Liver (tissue), 3 donors: ENCODE data around the gene PPP1R3D.

ENCODE experiments used
- FOXA1 ChIP-seq: IDR thresholded peaks from 2 replicates; pipeline ENCODE4 v1.6.1; 2016; ENCODE audit warnings: antibody characterized with exemption
- GABPA ChIP-seq, 2 donors: IDR thresholded peaks in 1 of 2; conservative IDR thresholded peaks in 1 of 2; 2 replicates each; pipeline ENCODE4 v1.6.1; 2016; ENCODE audit warnings: antibody characterized with exemption in 2 of 2, mild to moderate bottlenecking in 1 of 2, moderate library complexity in 1 of 2
- JUND ChIP-seq, 2 donors: IDR thresholded peaks; 2 replicates each; pipeline ENCODE4 v1.6.1; 2016; ENCODE audit warnings: antibody characterized with exemption in 2 of 2
- RAD21 ChIP-seq, 2 donors: IDR thresholded peaks; 2 replicates each; pipeline ENCODE4 v1.6.1; 2016; ENCODE audit warnings: antibody characterized with exemption in 2 of 2, mild to moderate bottlenecking in 2 of 2
- RXRA ChIP-seq, 2 donors: IDR thresholded peaks; 2 replicates each; pipeline ENCODE4 v1.6.1; 2017 to 2018; ENCODE audit warnings: antibody characterized with exemption in 2 of 2, mild to moderate bottlenecking in 1 of 2
- SP1 ChIP-seq: IDR thresholded peaks from 2 replicates; pipeline ENCODE4 v1.6.1; 2018; ENCODE audit warnings: antibody characterized with exemption, mild to moderate bottlenecking
- TAF1 ChIP-seq: conservative IDR thresholded peaks from 2 replicates; pipeline ENCODE4 v1.6.1; 2016; ENCODE audit warnings: antibody characterized with exemption, mild to moderate bottlenecking
- TF ChIP-seq, protein P1 (sequence below): fragments of 150-350 bp; IDR thresholded peaks from 2 replicates; pipeline ENCODE4 v1.5.1; 2017; ENCODE audit warnings: improper control_type of control experiment, low read depth, low read length; ENCODE audit not compliant: missing input control
- TF ChIP-seq, protein P2 (sequence below): IDR thresholded peaks from 2 replicates; pipeline ENCODE4 v1.6.1; 2016; ENCODE audit warnings: antibody characterized with exemption
- TF ChIP-seq, protein P3 (sequence below): IDR thresholded peaks from 2 replicates; pipeline ENCODE4 v1.6.1; 2016; ENCODE audit warnings: antibody characterized with exemption
- TF ChIP-seq, protein P4 (sequence below): IDR thresholded peaks from 2 replicates; pipeline ENCODE4 v1.6.1; 2016; ENCODE audit warnings: antibody characterized with exemption, mild to moderate bottlenecking
- TF ChIP-seq, protein P5 (sequence below): IDR thresholded peaks from 2 replicates; pipeline ENCODE4 v1.6.1; 2016; ENCODE audit warnings: antibody characterized with exemption
- donor health status: healthy.
- donor health status: healthy.

DNA sequence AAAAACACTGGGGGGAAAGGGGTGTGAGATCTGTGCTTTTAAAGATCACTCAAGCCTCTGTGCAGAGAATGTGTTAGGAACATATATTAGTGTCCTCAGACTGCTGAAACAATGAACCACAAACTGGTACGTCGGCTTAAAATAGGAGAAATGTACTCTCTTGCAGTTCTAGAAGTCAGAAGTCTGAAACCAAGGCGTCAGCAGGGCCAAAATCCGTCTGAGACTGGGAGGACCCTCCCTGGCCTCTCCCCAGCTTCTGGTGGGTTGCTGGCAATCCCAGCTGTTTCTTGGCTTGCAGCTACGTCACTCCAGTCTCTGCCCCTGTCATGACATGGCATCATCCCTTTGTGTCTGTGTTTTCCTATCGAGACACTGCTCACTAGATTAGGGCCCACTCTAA lies 22.1 kb upstream of the PPP1R3D start:
- TF ChIP-seq, protein P1, sequence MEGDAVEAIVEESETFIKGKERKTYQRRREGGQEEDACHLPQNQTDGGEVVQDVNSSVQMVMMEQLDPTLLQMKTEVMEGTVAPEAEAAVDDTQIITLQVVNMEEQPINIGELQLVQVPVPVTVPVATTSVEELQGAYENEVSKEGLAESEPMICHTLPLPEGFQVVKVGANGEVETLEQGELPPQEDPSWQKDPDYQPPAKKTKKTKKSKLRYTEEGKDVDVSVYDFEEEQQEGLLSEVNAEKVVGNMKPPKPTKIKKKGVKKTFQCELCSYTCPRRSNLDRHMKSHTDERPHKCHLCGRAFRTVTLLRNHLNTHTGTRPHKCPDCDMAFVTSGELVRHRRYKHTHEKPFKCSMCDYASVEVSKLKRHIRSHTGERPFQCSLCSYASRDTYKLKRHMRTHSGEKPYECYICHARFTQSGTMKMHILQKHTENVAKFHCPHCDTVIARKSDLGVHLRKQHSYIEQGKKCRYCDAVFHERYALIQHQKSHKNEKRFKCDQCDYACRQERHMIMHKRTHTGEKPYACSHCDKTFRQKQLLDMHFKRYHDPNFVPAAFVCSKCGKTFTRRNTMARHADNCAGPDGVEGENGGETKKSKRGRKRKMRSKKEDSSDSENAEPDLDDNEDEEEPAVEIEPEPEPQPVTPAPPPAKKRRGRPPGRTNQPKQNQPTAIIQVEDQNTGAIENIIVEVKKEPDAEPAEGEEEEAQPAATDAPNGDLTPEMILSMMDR, result no peak
- TF ChIP-seq JUND (IDR thresholded peaks at IDR 0.05) (no peak), SP1 (no peak), RXRA (IDR thresholded peaks at IDR 0.05) (no peak), GABPA (IDR thresholded peaks at IDR 0.05 in 1 of 2, conservative IDR thresholded peaks at IDR 0.05 in 1 of 2) (no peak), TAF1 (no peak), FOXA1 (no peak), RAD21 (IDR thresholded peaks at IDR 0.05) (no peak)
- TF ChIP-seq, protein P2, sequence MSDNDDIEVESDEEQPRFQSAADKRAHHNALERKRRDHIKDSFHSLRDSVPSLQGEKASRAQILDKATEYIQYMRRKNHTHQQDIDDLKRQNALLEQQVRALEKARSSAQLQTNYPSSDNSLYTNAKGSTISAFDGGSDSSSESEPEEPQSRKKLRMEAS, result no peak
- TF ChIP-seq, protein P3, sequence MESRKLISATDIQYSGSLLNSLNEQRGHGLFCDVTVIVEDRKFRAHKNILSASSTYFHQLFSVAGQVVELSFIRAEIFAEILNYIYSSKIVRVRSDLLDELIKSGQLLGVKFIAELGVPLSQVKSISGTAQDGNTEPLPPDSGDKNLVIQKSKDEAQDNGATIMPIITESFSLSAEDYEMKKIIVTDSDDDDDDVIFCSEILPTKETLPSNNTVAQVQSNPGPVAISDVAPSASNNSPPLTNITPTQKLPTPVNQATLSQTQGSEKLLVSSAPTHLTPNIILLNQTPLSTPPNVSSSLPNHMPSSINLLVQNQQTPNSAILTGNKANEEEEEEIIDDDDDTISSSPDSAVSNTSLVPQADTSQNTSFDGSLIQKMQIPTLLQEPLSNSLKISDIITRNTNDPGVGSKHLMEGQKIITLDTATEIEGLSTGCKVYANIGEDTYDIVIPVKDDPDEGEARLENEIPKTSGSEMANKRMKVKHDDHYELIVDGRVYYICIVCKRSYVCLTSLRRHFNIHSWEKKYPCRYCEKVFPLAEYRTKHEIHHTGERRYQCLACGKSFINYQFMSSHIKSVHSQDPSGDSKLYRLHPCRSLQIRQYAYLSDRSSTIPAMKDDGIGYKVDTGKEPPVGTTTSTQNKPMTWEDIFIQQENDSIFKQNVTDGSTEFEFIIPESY, result no peak
- TF ChIP-seq, protein P4, sequence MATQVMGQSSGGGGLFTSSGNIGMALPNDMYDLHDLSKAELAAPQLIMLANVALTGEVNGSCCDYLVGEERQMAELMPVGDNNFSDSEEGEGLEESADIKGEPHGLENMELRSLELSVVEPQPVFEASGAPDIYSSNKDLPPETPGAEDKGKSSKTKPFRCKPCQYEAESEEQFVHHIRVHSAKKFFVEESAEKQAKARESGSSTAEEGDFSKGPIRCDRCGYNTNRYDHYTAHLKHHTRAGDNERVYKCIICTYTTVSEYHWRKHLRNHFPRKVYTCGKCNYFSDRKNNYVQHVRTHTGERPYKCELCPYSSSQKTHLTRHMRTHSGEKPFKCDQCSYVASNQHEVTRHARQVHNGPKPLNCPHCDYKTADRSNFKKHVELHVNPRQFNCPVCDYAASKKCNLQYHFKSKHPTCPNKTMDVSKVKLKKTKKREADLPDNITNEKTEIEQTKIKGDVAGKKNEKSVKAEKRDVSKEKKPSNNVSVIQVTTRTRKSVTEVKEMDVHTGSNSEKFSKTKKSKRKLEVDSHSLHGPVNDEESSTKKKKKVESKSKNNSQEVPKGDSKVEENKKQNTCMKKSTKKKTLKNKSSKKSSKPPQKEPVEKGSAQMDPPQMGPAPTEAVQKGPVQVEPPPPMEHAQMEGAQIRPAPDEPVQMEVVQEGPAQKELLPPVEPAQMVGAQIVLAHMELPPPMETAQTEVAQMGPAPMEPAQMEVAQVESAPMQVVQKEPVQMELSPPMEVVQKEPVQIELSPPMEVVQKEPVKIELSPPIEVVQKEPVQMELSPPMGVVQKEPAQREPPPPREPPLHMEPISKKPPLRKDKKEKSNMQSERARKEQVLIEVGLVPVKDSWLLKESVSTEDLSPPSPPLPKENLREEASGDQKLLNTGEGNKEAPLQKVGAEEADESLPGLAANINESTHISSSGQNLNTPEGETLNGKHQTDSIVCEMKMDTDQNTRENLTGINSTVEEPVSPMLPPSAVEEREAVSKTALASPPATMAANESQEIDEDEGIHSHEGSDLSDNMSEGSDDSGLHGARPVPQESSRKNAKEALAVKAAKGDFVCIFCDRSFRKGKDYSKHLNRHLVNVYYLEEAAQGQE, result no peak
- TF ChIP-seq, protein P5, sequence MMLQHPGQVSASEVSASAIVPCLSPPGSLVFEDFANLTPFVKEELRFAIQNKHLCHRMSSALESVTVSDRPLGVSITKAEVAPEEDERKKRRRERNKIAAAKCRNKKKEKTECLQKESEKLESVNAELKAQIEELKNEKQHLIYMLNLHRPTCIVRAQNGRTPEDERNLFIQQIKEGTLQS, result no peak
